Measurements from ENCODE around the gene TAF11L7.
"Not testable (repeated sequence)": the region's sequence is repeated elsewhere in the genome, so short reads cannot be mapped to it uniquely, and the experiment has no call there.

TAF11L7 gene

GRCh38 chr5:17585658-17586057, at the start of gene TAF11L7:
Gene TAF11L7 (minus strand): TSS chr5:17585758.
- DNase-seq = not testable (repeated sequence)

DNA sequence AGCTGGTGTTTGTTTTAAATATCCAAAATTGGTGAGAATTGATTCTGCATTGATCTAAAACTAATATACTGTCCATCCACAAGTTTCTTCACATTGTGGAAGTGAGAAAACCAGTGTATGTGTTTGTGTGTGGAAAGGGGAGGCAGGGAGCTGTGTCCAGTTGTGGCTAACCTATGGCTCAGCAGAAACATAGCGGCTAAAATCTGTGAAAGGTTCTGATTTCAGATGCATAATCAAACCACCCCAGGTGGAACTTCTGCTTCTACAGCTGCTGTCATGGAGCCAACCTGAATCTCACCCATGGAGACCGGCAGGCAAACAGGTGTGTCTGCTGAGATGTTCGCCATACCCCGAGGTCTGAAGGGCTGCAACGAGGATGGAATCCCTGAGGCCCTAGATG, 48.6 kb upstream of the TAF11L7 start, which contains the start of gene TAF11L14:
TAF11L14 (plus strand) TSS at position 301 of the 400 bp plus-strand sequence.
- no peak for DNase-seq

- not testable (repeated sequence) for DNase-seq
Observed at GRCh38 chr5:17631788-17632187, 46.2 kb upstream of the TAF11L7 start, which contains the start of gene TAF11L13. Gene TAF11L13 (plus strand): TSS chr5:17632088.

DNA sequence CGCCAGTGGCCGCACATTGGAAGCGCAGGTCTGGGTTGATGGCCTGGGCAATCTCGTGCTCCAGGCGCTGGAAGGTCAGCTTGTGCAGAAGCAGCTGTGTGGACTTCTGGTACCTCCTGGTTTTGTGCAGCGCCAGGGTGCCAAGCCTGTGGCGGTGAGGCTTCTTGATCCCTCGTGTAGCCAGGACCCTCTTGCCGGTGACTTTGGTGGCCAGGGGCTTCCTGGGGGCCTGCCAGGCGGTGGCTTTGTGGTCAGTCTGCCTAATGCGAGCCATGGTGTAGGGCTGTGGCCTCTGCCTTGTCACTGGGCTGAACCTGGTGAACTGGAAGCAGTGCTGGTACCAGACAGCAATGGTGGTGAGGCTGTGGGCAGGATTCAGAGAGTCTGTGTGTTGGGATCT, 40.1 kb upstream of the TAF11L7 start:
- no peak for DNase-seq

DNA sequence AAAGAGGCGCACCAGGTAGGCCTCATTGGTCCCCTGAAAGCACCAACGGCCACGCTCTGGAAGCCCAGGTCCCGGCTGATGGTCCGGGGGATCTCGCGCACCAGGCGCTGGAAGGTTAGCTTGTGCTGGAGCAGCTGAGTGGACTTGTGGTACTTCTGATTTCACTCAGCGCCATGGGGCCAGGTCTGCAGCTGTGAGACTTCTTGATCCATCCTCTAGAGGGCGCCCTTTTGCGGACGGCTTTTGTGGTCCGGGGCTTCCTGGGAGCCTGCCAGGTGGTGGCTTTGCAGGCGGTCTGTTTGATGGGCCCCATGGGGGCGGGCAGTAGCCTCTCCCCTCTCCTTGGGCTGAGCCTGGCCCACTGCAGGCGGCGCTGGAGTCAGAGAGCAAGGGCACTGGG, 35.1 kb upstream of the TAF11L7 start:
- peak; percentile 44 for DNase-seq

DNA sequence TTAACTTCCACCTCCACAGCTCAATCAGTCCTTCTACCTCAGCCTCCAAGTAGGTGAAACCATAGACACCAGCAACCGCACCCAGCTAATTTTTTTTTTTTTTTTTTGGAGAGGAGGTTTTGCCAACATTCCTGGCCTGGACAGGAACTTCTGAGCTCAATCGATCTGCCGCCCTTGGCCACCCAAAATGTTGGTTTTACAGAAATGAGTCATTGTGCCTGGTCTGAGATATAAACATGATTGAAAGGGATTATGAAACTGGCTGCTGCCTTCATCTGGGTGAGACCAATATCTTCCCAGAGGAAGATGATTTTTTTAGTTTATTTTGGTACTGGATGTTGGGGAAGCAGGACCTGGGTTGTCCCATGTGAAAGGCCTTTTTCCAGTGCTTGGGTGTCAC, 33.8 kb upstream of the TAF11L7 start:
- DNase-seq = no peak

GRCh38 chr5:17614872-17615605, 29.5 kb upstream of the TAF11L7 start:
- no peak for DNase-seq

DNA sequence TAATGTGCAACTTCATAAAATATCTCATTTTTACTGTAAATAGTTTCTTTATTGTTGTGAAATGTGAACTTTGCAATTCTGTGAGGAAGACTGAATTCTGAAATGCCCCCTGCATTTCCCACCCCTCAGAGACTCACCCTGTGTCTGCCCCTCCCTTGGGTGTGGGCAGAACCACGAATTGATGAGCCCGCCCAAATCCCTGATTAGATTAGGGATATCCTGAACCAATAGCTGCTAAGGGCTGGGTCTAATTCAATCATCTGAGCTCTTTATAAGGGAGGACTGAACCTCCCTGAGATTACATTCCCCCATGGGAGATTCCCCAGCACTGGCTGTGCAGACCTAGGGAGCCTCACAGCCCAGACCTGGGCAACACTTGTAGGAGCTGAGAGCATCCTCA, 24.5 kb upstream of the TAF11L7 start, which contains the start of gene TAF11L12:
TAF11L12 (plus strand) TSS at position 301 of the 400 bp plus-strand sequence.
- DNase-seq = not testable (repeated sequence)

DNA sequence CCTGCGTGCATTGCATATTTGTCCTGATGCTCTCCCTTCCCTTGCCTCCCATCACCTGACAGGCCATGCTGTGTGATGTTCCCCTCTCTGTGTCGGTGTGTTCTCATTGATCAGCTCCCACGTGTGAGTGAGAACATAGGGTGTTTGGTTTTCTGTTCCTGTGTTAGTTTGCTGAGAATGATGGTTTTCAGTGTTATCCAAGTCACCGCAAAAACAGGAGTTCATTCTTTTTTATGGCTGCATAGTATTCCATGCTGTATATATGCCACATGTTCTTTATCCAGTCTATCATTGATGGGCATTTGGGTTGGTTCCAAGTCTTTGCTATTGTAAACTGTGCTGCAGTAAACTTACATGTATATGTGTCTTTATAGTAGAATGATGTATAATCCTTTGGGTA, 21.9 kb upstream of the TAF11L7 start:
- DNase-seq = not testable (repeated sequence)

DNA sequence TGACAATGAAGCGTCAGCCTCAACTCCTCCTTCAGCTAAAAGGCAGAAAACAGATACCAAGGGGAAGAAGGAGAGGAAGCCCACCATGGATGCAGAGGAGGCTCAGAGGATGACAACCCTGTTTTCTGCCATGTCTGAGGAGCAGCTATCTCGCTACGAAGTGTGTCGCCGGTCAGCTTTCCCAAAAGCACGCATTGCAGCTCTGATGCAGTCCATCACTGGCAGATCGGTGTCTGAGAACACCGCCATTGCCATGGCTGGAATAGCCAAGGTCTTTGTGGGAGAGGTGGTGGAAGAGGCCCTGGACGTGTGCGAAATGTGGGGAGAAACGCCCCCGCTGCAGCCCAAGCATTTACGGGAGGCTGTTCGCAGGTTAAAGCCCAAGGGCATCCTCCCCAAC, 19.4 kb upstream of the TAF11L7 start:
- no peak for DNase-seq

- peak; percentile 7 for DNase-seq
Observed at GRCh38 chr5:17603880-17604279, 18.3 kb upstream of the TAF11L7 start, which contains the start of gene TAF11L11. Gene TAF11L11 (plus strand): TSS chr5:17604183.

DNA sequence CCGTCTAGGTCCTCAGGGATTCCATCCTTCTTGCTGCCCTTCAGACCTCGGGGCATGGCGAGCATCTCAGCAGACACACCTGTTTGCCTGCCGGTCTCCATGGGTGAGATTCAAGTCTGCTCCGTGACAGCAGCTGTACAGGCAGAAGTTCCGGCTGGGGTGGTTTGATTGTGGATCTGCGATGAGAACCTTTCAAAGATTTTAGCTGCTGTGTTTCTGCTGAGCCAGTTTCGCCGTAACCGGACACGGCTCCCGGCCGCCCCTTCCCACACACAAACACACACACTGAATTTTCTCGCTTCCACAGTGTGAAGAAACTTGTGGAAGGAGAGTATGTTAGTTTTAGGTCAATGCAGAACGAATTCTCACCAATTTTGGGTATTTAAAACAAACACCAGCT, 12.2 kb upstream of the TAF11L7 start, which contains the start of gene TAF11L10:
TAF11L10 (minus strand) TSS at position 101 of the 400 bp plus-strand sequence.
- DNase-seq = not testable (repeated sequence)

DNA sequence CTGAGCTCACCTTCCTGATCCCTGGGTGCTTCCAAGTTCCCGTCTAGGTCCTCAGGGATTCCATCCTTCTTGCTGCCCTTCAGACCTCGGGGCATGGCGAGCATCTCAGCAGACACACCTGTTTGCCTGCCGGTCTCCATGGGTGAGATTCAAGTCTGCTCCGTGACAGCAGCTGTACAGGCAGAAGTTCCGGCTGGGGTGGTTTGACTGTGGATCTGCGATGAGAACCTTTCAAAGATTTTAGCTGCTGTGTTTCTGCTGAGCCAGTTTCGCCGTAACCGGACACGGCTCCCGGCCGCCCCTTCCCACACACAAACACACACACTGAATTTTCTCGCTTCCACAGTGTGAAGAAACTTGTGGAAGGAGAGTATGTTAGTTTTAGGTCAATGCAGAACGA, 8.7 kb upstream of the TAF11L7 start, which contains the start of gene TAF11L9:
TAF11L9 (minus strand) TSS at position 140 of the 400 bp plus-strand sequence.
- DNase-seq = not testable (repeated sequence)

DNA sequence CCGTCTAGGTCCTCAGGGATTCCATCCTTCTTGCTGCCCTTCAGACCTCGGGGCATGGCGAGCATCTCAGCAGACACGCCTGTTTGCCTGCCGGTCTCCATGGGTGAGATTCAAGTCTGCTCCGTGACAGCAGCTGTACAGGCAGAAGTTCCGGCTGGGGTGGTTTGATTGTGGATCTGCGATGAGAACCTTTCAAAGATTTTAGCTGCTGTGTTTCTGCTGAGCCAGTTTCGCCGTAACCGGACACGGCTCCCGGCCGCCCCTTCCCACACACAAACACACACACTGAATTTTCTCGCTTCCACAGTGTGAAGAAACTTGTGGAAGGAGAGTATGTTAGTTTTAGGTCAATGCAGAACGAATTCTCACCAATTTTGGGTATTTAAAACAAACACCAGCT, 5.3 kb upstream of the TAF11L7 start, which contains the start of gene TAF11L8:
TAF11L8 (minus strand) TSS at position 101 of the 400 bp plus-strand sequence.
- not testable (repeated sequence) for DNase-seq
